ENCODE data around the gene RNFT2. TPM values are rescaled to one million over a fixed set of nuclear protein-coding genes. Genes with fewer than 3 reads are reported as not detected.
"Not testable (repeated sequence)": the region's sequence is repeated elsewhere in the genome, so short reads cannot be mapped to it uniquely, and the experiment has no call there.

The RNFT2 gene
- total RNA-seq, 3 donors from 2014 or later, result 7.4 to 10.5 (median 8.3) TPM

- Mint-ChIP-seq H3K4me1 (ENCODE audit: low read depth) (no peaks in the 10 kb centered on the region), H3K4me3 (no peak overlapping the region), H3K27me3 (ENCODE audit: low read depth) (no peaks in the 10 kb centered on the region), H3K9me3 (peaks cover 3% of the 10 kb centered on the region), H3K36me3 (ENCODE audit: insufficient read depth) (peaks cover 14% of the 10 kb centered on the region)
- DNase-seq, result no peak
- ATAC-seq, result no peak
Measured at GRCh38 chr12:116749884-116750283, 11.8 kb downstream of the RNFT2 start.

GRCh38 chr12:116750298-116750697, 12.2 kb downstream of the RNFT2 start:
- Mint-ChIP-seq H3K27me3 (ENCODE audit: low read depth) (no peaks in the 10 kb centered on the region), H3K9me3 (peaks cover 3% of the 10 kb centered on the region), H3K36me3 (ENCODE audit: insufficient read depth) (peaks cover 14% of the 10 kb centered on the region), H3K4me1 (ENCODE audit: low read depth) (no peaks in the 10 kb centered on the region), H3K4me3 (no peak overlapping the region)
- ATAC-seq, result no peak
- no peak for DNase-seq

- not testable (repeated sequence) for H3K4me1 Mint-ChIP-seq (ENCODE audit: low read depth); ATAC-seq; H3K27me3 Mint-ChIP-seq (ENCODE audit: low read depth); H3K9me3 Mint-ChIP-seq; H3K4me3 Mint-ChIP-seq; DNase-seq
- peaks cover 22% of the 10 kb centered on the region for H3K36me3 Mint-ChIP-seq (ENCODE audit: insufficient read depth)
Measured at GRCh38 chr12:116754097-116754496, 16.0 kb downstream of the RNFT2 start.

GRCh38 chr12:116754783-116755182, 16.7 kb downstream of the RNFT2 start:
- not testable (repeated sequence) for ATAC-seq; DNase-seq; H3K4me1 Mint-ChIP-seq (ENCODE audit: low read depth); H3K9me3 Mint-ChIP-seq; H3K27me3 Mint-ChIP-seq (ENCODE audit: low read depth); H3K4me3 Mint-ChIP-seq
- H3K36me3 Mint-ChIP-seq (ENCODE audit: insufficient read depth), result peaks cover 26% of the 10 kb centered on the region

GRCh38 chr12:116759783-116760621, 21.9 kb downstream of the RNFT2 start:
- Mint-ChIP-seq H3K9me3 (no peaks in the 10 kb centered on the region), H3K4me3 (peak overlapping the region; percentile 61), H3K4me1 (ENCODE audit: low read depth) (peaks cover 6% of the 10 kb centered on the region), H3K27me3 (ENCODE audit: low read depth) (no peaks in the 10 kb centered on the region), H3K36me3 (ENCODE audit: insufficient read depth) (peaks cover 16% of the 10 kb centered on the region)
- DNase-seq (peak; percentile 25), ATAC-seq (no peak)

GRCh38 chr12:116760622-116761020, 22.5 kb downstream of the RNFT2 start:
- Mint-ChIP-seq H3K27me3 (ENCODE audit: low read depth) (no peaks in the 10 kb centered on the region), H3K4me1 (ENCODE audit: low read depth) (peaks cover 6% of the 10 kb centered on the region), H3K4me3 (no peak overlapping the region), H3K9me3 (no peaks in the 10 kb centered on the region), H3K36me3 (ENCODE audit: insufficient read depth) (peaks cover 16% of the 10 kb centered on the region)
- DNase-seq (no peak), ATAC-seq (no peak)

GRCh38 chr12:116761499-116761898, 23.4 kb downstream of the RNFT2 start:
- H3K36me3 Mint-ChIP-seq (ENCODE audit: insufficient read depth), result peaks cover 11% of the 10 kb centered on the region
- no peak for DNase-seq
- peaks cover 6% of the 10 kb centered on the region for H3K4me1 Mint-ChIP-seq (ENCODE audit: low read depth)
- H3K4me3 Mint-ChIP-seq, result no peak overlapping the region
- no peak for ATAC-seq
- no peaks in the 10 kb centered on the region for H3K9me3 Mint-ChIP-seq
- H3K27me3 Mint-ChIP-seq (ENCODE audit: low read depth), result no peaks in the 10 kb centered on the region

GRCh38 chr12:116765271-116765670, 27.2 kb downstream of the RNFT2 start:
- H3K4me1 Mint-ChIP-seq (ENCODE audit: low read depth), result no peaks in the 10 kb centered on the region
- H3K36me3 Mint-ChIP-seq (ENCODE audit: insufficient read depth), result peaks cover 2% of the 10 kb centered on the region
- no peak overlapping the region for H3K4me3 Mint-ChIP-seq
- DNase-seq (no peak), ATAC-seq (no peak)
- H3K27me3 Mint-ChIP-seq (ENCODE audit: low read depth), result no peaks in the 10 kb centered on the region
- H3K9me3 Mint-ChIP-seq, result no peaks in the 10 kb centered on the region

GRCh38 chr12:116766285-116766684, 28.2 kb downstream of the RNFT2 start:
- H3K36me3 Mint-ChIP-seq (ENCODE audit: insufficient read depth), result peaks cover 2% of the 10 kb centered on the region
- ATAC-seq, result no peak
- no peaks in the 10 kb centered on the region for H3K4me1 Mint-ChIP-seq (ENCODE audit: low read depth)
- no peaks in the 10 kb centered on the region for H3K27me3 Mint-ChIP-seq (ENCODE audit: low read depth)
- no peak overlapping the region for H3K4me3 Mint-ChIP-seq
- no peaks in the 10 kb centered on the region for H3K9me3 Mint-ChIP-seq
- DNase-seq, result no peak

GRCh38 chr12:116766746-116767145, 28.6 kb downstream of the RNFT2 start:
- Mint-ChIP-seq H3K9me3 (no peaks in the 10 kb centered on the region), H3K27me3 (ENCODE audit: low read depth) (no peaks in the 10 kb centered on the region), H3K4me3 (no peak overlapping the region), H3K36me3 (ENCODE audit: insufficient read depth) (peaks cover 2% of the 10 kb centered on the region), H3K4me1 (ENCODE audit: low read depth) (no peaks in the 10 kb centered on the region)
- ATAC-seq (no peak), DNase-seq (no peak)

- H3K4me3 Mint-ChIP-seq, result no peak overlapping the region
- H3K36me3 Mint-ChIP-seq (ENCODE audit: insufficient read depth), result peaks cover 8% of the 10 kb centered on the region
- no peaks in the 10 kb centered on the region for H3K9me3 Mint-ChIP-seq
- DNase-seq, result no peak
- ATAC-seq, result no peak
- no peaks in the 10 kb centered on the region for H3K4me1 Mint-ChIP-seq (ENCODE audit: low read depth)
- no peaks in the 10 kb centered on the region for H3K27me3 Mint-ChIP-seq (ENCODE audit: low read depth)
Measured at GRCh38 chr12:116771651-116772050, 33.5 kb downstream of the RNFT2 start.

GRCh38 chr12:116773276-116773731, 35.2 kb downstream of the RNFT2 start:
- Mint-ChIP-seq H3K4me1 (ENCODE audit: low read depth) (no peaks in the 10 kb centered on the region), H3K27me3 (ENCODE audit: low read depth) (no peaks in the 10 kb centered on the region), H3K36me3 (ENCODE audit: insufficient read depth) (peaks cover 6% of the 10 kb centered on the region), H3K9me3 (no peaks in the 10 kb centered on the region), H3K4me3 (no peak overlapping the region)
- DNase-seq (no peak), ATAC-seq (no peak)

GRCh38 chr12:116774020-116774419, 35.9 kb downstream of the RNFT2 start:
- ATAC-seq (no peak), DNase-seq (no peak)
- H3K4me3 Mint-ChIP-seq, result no peak overlapping the region
- no peaks in the 10 kb centered on the region for H3K4me1 Mint-ChIP-seq (ENCODE audit: low read depth)
- no peaks in the 10 kb centered on the region for H3K9me3 Mint-ChIP-seq
- H3K36me3 Mint-ChIP-seq (ENCODE audit: insufficient read depth), result peaks cover 6% of the 10 kb centered on the region
- H3K27me3 Mint-ChIP-seq (ENCODE audit: low read depth), result no peaks in the 10 kb centered on the region

- H3K27me3 Mint-ChIP-seq (ENCODE audit: low read depth), result no peaks in the 10 kb centered on the region
- peaks cover 14% of the 10 kb centered on the region for H3K36me3 Mint-ChIP-seq (ENCODE audit: insufficient read depth)
- DNase-seq, result no peak
- ATAC-seq, result no peak
- H3K4me1 Mint-ChIP-seq (ENCODE audit: low read depth), result no peaks in the 10 kb centered on the region
- no peaks in the 10 kb centered on the region for H3K9me3 Mint-ChIP-seq
- H3K4me3 Mint-ChIP-seq, result no peak overlapping the region
Measured at GRCh38 chr12:116777245-116777644, 39.1 kb downstream of the RNFT2 start.

GRCh38 chr12:116779597-116779996, 41.5 kb downstream of the RNFT2 start:
- no peak for DNase-seq
- Mint-ChIP-seq H3K4me3 (no peak overlapping the region), H3K27me3 (ENCODE audit: low read depth) (no peaks in the 10 kb centered on the region), H3K4me1 (ENCODE audit: low read depth) (no peaks in the 10 kb centered on the region), H3K9me3 (no peaks in the 10 kb centered on the region), H3K36me3 (ENCODE audit: insufficient read depth) (peaks cover 16% of the 10 kb centered on the region)
- no peak for ATAC-seq

Data from activated T-cell treated with anti-CD3 and anti-CD28 coated beads, Interleukin-2, amount 50 U/mL, for 4 hours (primary cell).